Measurements from ENCODE around the gene HCRT. TPM values are rescaled to one million over a fixed set of nuclear protein-coding genes. Genes with fewer than 3 reads are reported as not detected.

HCRT gene
- polyA plus RNA-seq, 1 donor from 2014 or later, result not detected

DNA sequence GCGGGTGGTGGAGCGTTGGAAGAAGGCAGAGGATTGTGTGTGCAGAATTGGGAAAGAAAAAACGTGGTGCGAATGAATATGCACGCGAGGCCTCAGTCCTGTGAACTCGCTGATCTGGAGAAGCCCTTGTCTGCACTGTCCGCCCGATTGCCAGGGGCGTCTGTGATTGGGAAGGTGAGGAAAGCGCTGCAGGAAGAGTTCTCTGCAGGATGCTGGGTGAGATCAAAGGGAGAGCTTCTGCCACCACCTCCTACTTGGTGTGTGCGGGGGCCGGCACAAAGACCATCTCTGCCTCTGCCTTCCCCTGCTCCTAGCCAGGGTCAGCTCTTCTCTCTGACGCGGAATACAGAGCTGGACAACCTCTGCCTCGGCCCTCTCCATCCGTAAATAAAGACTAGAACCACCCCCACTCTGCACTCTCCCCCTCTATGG, 29.6 kb downstream of the HCRT start:
- Histone ChIP-seq H3K9ac (ENCODE audit: low read length) (no peak overlapping the region), H3K27me3 (ENCODE audit: insufficient read depth, low read depth, low read length) (no peaks in the 10 kb centered on the region), H3F3A (ENCODE audit: insufficient read depth, low read length, poor library complexity, severe bottlenecking) (no peaks in the 10 kb centered on the region), H3K4me3 (ENCODE audit: low read length) (peak overlapping the region; percentile 92), H3K9me3 (ENCODE audit: low read length) (no peaks in the 10 kb centered on the region), H3K36me3 (ENCODE audit: insufficient read depth, low read length) (no peaks in the 10 kb centered on the region), H3K27ac (ENCODE audit: low read length) (no peak overlapping the region), H3K79me2 (replicated peaks; ENCODE audit: insufficient read depth, low read length) (peaks cover 28% of the 10 kb centered on the region), H2AFZ (ENCODE audit: low read depth, low read length) (no peak overlapping the region), H3K9me2 (ENCODE audit: insufficient read depth, low read length) (no peaks in the 10 kb centered on the region), H4K20me1 (ENCODE audit: insufficient read depth) (no peaks in the 10 kb centered on the region), H3K4me2 (ENCODE audit: low read length) (no peak overlapping the region)
- TF ChIP-seq, protein P1, sequence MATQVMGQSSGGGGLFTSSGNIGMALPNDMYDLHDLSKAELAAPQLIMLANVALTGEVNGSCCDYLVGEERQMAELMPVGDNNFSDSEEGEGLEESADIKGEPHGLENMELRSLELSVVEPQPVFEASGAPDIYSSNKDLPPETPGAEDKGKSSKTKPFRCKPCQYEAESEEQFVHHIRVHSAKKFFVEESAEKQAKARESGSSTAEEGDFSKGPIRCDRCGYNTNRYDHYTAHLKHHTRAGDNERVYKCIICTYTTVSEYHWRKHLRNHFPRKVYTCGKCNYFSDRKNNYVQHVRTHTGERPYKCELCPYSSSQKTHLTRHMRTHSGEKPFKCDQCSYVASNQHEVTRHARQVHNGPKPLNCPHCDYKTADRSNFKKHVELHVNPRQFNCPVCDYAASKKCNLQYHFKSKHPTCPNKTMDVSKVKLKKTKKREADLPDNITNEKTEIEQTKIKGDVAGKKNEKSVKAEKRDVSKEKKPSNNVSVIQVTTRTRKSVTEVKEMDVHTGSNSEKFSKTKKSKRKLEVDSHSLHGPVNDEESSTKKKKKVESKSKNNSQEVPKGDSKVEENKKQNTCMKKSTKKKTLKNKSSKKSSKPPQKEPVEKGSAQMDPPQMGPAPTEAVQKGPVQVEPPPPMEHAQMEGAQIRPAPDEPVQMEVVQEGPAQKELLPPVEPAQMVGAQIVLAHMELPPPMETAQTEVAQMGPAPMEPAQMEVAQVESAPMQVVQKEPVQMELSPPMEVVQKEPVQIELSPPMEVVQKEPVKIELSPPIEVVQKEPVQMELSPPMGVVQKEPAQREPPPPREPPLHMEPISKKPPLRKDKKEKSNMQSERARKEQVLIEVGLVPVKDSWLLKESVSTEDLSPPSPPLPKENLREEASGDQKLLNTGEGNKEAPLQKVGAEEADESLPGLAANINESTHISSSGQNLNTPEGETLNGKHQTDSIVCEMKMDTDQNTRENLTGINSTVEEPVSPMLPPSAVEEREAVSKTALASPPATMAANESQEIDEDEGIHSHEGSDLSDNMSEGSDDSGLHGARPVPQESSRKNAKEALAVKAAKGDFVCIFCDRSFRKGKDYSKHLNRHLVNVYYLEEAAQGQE (IDR thresholded peaks at IDR 0.05; ENCODE audit: borderline replicate concordance), result no peak
- TF ChIP-seq EP300 (conservative IDR thresholded peaks at IDR 0.05; ENCODE audit: poor library complexity, severe bottlenecking), result no peak
- TF ChIP-seq EZH2 (IDR thresholded peaks at IDR 0.05; ENCODE audit: borderline replicate concordance, insufficient read depth, low read length, poor library complexity, severe bottlenecking), result no peak
- no peak for TF ChIP-seq SMC3 (conservative IDR thresholded peaks at IDR 0.05; ENCODE audit: poor library complexity)
- no peak for TF ChIP-seq MXI1 (conservative IDR thresholded peaks at IDR 0.05; ENCODE audit: poor library complexity, severe bottlenecking)
- TF ChIP-seq RAD21 (conservative IDR thresholded peaks at IDR 0.05), result no peak
- TF ChIP-seq POLR2AphosphoS5 (IDR thresholded peaks at IDR 0.05), result no peak
- TF ChIP-seq, protein P2, sequence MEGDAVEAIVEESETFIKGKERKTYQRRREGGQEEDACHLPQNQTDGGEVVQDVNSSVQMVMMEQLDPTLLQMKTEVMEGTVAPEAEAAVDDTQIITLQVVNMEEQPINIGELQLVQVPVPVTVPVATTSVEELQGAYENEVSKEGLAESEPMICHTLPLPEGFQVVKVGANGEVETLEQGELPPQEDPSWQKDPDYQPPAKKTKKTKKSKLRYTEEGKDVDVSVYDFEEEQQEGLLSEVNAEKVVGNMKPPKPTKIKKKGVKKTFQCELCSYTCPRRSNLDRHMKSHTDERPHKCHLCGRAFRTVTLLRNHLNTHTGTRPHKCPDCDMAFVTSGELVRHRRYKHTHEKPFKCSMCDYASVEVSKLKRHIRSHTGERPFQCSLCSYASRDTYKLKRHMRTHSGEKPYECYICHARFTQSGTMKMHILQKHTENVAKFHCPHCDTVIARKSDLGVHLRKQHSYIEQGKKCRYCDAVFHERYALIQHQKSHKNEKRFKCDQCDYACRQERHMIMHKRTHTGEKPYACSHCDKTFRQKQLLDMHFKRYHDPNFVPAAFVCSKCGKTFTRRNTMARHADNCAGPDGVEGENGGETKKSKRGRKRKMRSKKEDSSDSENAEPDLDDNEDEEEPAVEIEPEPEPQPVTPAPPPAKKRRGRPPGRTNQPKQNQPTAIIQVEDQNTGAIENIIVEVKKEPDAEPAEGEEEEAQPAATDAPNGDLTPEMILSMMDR (IDR thresholded peaks at IDR 0.05; ENCODE audit: poor library complexity, severe bottlenecking), result no peak
- no peak for TF ChIP-seq TAF1 (IDR thresholded peaks at IDR 0.05; ENCODE audit: low read depth)

DNA sequence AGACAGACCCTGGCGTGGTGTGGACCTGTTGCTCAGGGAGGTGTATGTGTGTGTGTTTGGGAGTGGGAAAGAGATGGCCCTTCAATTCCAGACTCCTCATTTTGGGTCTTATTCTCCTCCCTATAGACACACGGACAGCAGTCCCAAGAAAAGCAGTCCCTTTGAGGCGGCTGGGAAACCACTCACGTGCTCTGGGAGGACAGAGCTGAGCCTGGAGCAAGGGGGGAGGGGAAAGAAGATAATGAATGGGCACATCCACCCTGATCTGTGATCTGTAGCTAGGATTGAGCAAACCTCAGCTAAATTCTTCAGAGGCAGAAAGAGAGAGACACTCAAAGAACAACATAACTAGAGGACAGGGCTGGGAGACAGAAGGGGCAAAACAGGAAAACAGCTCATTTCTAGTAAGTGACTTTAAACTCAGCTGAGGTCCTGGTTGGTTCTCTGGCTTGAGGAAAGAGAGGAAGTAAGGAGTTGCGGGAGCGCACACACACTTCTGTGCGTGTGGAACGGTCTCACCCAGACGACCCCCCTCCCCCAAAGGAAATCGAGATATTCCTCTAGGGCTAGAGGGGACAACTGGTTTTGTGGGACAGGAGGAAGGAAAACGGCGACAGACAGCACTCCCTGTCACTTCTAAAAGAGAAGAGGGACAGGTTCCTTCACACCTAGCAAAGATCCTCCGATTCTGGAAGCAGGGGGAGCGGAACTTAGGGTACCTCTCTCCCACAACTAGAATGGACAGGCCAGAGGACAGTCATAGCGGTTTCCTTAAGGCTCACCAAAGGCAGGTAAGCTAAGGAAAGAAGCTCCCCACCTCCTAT, 31.1 kb downstream of the HCRT start:
- Histone ChIP-seq H3K27me3 (ENCODE audit: insufficient read depth, low read depth, low read length) (no peaks in the 10 kb centered on the region), H3K36me3 (ENCODE audit: insufficient read depth, low read length) (no peaks in the 10 kb centered on the region), H3K9ac (ENCODE audit: low read length) (peak overlapping the region; percentile 89), H2AFZ (ENCODE audit: low read depth, low read length) (peak overlapping the region; percentile 24), H3K4me3 (ENCODE audit: low read length) (peak overlapping the region; percentile 92), H3K79me2 (replicated peaks; ENCODE audit: insufficient read depth, low read length) (peaks cover 32% of the 10 kb centered on the region), H3F3A (ENCODE audit: insufficient read depth, low read length, poor library complexity, severe bottlenecking) (no peaks in the 10 kb centered on the region), H3K9me2 (ENCODE audit: insufficient read depth, low read length) (no peaks in the 10 kb centered on the region), H3K27ac (ENCODE audit: low read length) (peak overlapping the region; percentile 40), H3K9me3 (ENCODE audit: low read length) (no peaks in the 10 kb centered on the region), H3K4me2 (ENCODE audit: low read length) (peak overlapping the region; percentile 98), H4K20me1 (ENCODE audit: insufficient read depth) (no peaks in the 10 kb centered on the region)
- TF ChIP-seq MXI1 (conservative IDR thresholded peaks at IDR 0.05; ENCODE audit: poor library complexity, severe bottlenecking) (no peak), RAD21 (conservative IDR thresholded peaks at IDR 0.05) (no peak), EP300 (conservative IDR thresholded peaks at IDR 0.05; ENCODE audit: poor library complexity, severe bottlenecking) (no peak), TAF1 (IDR thresholded peaks at IDR 0.05; ENCODE audit: low read depth) (no peak)

All from neural cell (in vitro differentiated cells).